BE2C (cell line): ENCODE data around the gene MED10.

ENCODE experiments used
- DNase-seq: peaks from one replicate; pipeline ENCODE4 v3.0.0-alpha.2; 2020
- H3K27me3 ChIP-seq: fragments of 250-450 bp; sonication (Bioruptor Pico); 2 replicates; pipeline ENCODE4 v1.5.1; 2020; ENCODE audit warnings: mild to moderate bottlenecking
- H3K36me3 ChIP-seq: fragments of 250-450 bp; sonication (Bioruptor Pico); 2 replicates; pipeline ENCODE4 v1.5.1; 2020; ENCODE audit warnings: mild to moderate bottlenecking
- H3K4me1 ChIP-seq: fragments of 250-450 bp; sonication (Bioruptor Pico); 2 replicates; pipeline ENCODE4 v1.5.1; 2020
- H3K4me3 ChIP-seq: 2 replicates; pipeline ENCODE4 v1.5.1; 2011; ENCODE audit warnings: low read depth, low read length
- H3K9me3 ChIP-seq: fragments of 250-450 bp; sonication (Bioruptor Pico); 2 replicates; pipeline ENCODE4 v1.5.1; 2020
- CTCF ChIP-seq: IDR thresholded peaks from 2 replicates; pipeline ENCODE4 v1.5.1; 2012; ENCODE audit warnings: mild to moderate bottlenecking, low read depth, low read length

MED10 gene

GRCh38 chr5:6393596-6394194 is 15.3 kb upstream of the MED10 start:
- no peak for DNase-seq
- no peaks in the 10 kb centered on the region; the same call in 1 of the 2 replicates for H3K9me3 ChIP-seq
- no peak for TF ChIP-seq CTCF
- no peak overlapping the region for H3K4me3 ChIP-seq
- H3K4me1 ChIP-seq, result no peaks in the 10 kb centered on the region
- no peaks in the 10 kb centered on the region for H3K36me3 ChIP-seq
- H3K27me3 ChIP-seq, result no peaks in the 10 kb centered on the region; the same call in 1 of the 2 replicates

GRCh38 chr5:6392561-6392960 is 14.2 kb upstream of the MED10 start:
- no peak for DNase-seq
- Histone ChIP-seq H3K27me3 (no peaks in the 10 kb centered on the region; the same call in 1 of the 2 replicates), H3K4me3 (no peak overlapping the region), H3K9me3 (no peaks in the 10 kb centered on the region; the same call in 1 of the 2 replicates), H3K4me1 (no peaks in the 10 kb centered on the region), H3K36me3 (no peaks in the 10 kb centered on the region)
- no peak for TF ChIP-seq CTCF

- Histone ChIP-seq H3K4me1 (no peaks in the 10 kb centered on the region), H3K27me3 (no peaks in the 10 kb centered on the region; the same call in 1 of the 2 replicates), H3K9me3 (no peaks in the 10 kb centered on the region; the same call in 1 of the 2 replicates), H3K4me3 (no peak overlapping the region), H3K36me3 (no peaks in the 10 kb centered on the region)
- no peak for TF ChIP-seq CTCF
- DNase-seq, result no peak
Observed at GRCh38 chr5:6391151-6391550, 12.8 kb upstream of the MED10 start.

- no peak for TF ChIP-seq CTCF
- H3K9me3 ChIP-seq, result no peaks in the 10 kb centered on the region; the same call in 1 of the 2 replicates
- H3K27me3 ChIP-seq, result no peaks in the 10 kb centered on the region; the same call in 1 of the 2 replicates
Observed at GRCh38 chr5:6389946-6390530, 11.7 kb upstream of the MED10 start.

GRCh38 chr5:6389397-6389796 is 11.1 kb upstream of the MED10 start:
- Histone ChIP-seq H3K27me3 (no peaks in the 10 kb centered on the region; the same call in 1 of the 2 replicates), H3K9me3 (no peaks in the 10 kb centered on the region), H3K4me1 (no peaks in the 10 kb centered on the region), H3K4me3 (no peak overlapping the region), H3K36me3 (no peaks in the 10 kb centered on the region)
- no peak for TF ChIP-seq CTCF
- DNase-seq, result no peak

More at GRCh38 chr5:6389946-6390530, 11.7 kb upstream of the MED10 start:
- DNase-seq, result no peak
- no peak overlapping the region for H3K4me3 ChIP-seq
- no peaks in the 10 kb centered on the region for H3K36me3 ChIP-seq
- H3K4me1 ChIP-seq, result no peaks in the 10 kb centered on the region

- DNase-seq, result no peak
- TF ChIP-seq CTCF, result no peak
- no peaks in the 10 kb centered on the region for H3K27me3 ChIP-seq
- H3K4me3 ChIP-seq, result no peak overlapping the region
- H3K4me1 ChIP-seq, result no peaks in the 10 kb centered on the region
- H3K36me3 ChIP-seq, result no peaks in the 10 kb centered on the region
- H3K9me3 ChIP-seq, result no peaks in the 10 kb centered on the region
Observed at GRCh38 chr5:6387970-6388369, 9.6 kb upstream of the MED10 start.
